GM19463 (cell line): ENCODE data around the gene DIP2C.

Experiments
- ATAC-seq: cut with Tn5 transposase; IDR thresholded peaks from one replicate; pipeline ENCODE4 v1.9.1; 2021; ENCODE audit warnings: mild to moderate bottlenecking, moderate library complexity; ENCODE audit not compliant: unreplicated experiment

The DIP2C gene

DNA sequence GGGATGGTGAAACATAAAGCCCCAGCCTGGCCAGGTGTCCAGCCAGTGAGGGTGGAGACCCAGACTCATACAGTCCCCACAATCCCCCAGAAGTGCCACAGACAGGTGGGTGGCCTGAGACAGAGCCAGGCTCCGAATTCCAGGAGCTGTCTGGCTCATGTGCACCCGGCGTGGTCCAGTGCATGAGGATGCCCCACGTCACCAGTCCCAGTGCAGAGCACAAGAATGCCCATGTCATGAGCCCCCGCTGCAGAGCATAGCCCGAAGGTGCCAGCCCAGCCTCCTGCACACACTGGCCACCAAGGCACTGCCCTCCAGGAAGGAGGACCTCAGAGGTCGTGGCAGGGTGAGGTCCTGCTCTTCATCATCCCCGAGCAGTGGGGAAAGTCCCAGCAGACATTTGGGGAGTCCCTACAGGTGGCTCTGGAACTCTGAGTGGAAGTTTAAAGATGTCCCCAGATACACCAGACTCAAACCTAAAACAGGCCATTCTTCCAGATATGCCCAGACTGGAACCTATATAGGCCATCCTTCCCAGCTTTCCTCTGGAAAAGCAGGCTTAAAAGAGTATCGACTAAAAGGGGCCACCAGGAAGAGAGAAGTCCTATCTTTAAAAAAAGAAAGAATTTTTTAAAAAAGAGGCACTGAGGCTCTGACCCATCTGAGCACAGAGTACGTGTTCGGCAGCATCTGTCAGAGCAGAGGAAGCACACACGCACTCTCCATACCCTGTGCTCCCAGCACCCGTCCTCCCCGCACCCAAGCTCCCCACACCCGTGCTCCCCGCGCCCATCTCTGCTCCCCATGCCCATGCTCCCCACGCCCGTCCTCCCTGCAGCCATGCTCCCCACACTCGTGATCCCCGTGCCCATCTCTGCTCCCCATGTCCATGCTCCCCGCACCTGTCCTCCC, 11.5 kb downstream of the DIP2C start:
- ATAC-seq: no peak

- no peak for ATAC-seq
These were observed 12.4 kb downstream of the DIP2C start for GRCh38 chr10:677038-677437.

DNA sequence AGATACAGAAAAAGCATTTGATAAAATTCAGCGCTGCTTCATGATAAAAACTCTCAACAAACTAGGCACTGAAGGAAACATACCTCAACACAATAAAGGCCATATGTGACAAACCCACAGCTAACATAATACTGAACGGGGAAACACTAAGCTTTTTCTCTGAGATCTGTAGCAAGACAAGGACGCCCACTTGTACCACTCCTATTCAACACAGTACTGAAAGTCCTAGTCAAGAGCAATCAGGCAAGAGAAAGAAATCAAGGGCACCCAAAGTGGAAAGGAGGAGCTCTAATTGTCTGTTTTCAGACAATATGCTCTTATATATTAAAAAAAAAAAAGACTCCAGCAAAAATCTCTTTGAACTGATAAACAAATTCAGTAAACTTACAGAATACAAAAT, 13.3 kb downstream of the DIP2C start:
- ATAC-seq: no peak

DNA sequence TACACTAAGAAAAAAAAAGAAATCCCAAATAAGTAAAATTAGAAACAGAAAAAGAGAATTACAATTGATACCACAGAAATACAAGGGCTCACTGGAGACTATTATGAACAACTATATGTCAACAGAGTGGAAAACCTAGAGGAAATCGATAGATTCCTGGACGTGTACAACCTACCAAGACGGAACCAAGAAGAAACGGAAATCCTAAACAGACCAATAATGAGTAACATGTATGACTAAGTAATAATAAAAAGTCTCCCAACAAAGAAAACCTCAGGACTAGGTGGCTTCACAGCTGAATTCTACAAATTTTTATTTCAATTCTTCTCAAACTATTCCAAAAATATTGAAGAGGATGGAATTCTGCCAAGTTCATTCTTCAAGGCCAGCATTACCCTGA, 13.9 kb downstream of the DIP2C start:
- no peak for ATAC-seq

DNA sequence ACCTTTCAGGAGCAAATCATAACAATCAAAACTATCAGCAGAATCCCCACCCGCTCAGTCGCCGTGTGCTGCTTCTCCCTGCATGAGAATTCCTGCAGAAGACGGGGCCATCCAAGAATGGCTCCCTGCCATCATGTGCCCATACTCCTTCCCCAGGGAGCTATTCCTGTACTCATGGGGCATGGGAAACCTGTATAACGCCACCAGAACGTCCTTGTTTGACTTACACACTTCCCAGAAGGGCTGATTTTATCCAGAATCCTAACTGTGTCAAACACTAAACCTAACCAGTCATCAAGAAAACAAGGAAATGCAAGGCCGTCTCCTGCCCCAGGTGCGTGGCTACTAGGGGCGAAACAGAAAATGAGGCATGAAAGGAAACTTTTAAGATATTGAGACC, 16.0 kb downstream of the DIP2C start:
- no peak for ATAC-seq

DNA sequence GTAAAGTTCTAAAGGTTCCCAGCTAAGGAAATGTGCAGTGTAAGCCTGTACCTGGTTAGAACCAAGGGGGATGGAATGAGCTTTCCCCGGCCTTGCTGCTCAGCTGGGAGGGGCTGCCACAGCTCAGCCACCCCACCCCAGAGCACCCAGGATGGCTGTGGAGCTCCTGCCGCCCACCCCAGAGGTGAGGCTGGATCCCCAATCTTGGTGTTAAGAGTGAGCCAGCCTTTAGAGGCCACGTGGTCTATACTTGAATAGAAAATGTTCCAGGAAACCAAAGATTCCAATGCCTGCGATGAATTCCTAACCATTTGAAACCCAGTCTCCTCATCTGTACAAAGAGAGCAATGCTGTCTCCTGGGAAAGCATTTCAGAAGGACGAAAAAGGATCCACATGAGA, 16.5 kb downstream of the DIP2C start:
- no peak for ATAC-seq

DNA sequence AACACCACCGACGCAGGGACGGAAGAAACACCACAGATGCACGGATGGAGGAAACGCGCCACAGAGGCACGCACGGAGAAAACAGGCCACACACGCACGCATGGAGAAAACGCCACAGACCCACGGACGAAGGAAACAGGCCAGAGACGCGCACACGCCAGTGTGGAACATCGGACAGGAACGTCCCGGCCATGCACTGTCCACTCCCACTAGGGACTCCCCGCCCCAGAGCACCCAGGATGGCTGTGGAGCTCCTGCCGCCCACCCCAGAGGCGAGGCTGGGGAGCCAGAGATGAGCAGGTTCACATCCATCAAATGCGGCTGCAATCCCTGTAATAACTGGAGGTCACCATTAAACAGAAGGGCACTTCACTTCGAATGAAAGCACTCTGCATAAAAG, 17.3 kb downstream of the DIP2C start:
- ATAC-seq: no peak

- no peak for ATAC-seq
These were observed 18.5 kb downstream of the DIP2C start for GRCh38 chr10:670990-671389.

- ATAC-seq: no peak
These were observed 19.4 kb downstream of the DIP2C start for GRCh38 chr10:670038-670437.

GRCh38 chr10:668786-669485, 20.5 kb downstream of the DIP2C start:
- ATAC-seq: no peak

DNA sequence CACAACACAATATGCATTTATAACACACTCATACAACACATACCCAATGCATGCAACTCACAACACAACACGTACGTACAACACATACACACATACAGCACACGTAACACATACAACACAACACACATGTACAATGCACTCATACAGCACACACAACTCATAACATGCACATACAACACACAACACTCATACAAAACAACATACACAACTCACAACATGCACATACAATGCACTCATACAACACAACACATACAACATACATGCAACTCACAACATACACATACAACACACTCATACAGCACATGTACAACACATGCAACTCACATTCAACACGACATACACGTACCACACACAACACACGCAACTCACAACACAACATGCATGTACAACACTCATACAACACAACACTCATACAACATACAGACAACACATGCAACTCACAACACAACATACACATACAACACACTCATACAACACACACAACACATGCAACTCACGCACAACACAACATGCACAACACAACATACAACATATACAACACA, 21.8 kb downstream of the DIP2C start:
- no peak for ATAC-seq

GRCh38 chr10:667096-667495, 22.4 kb downstream of the DIP2C start:
- no peak for ATAC-seq

GRCh38 chr10:666237-667012, 23.0 kb downstream of the DIP2C start:
- ATAC-seq: no peak

- no peak for ATAC-seq
These were observed 23.8 kb downstream of the DIP2C start for GRCh38 chr10:665579-666091.

GRCh38 chr10:664893-665292, 24.6 kb downstream of the DIP2C start:
- no peak for ATAC-seq

DNA sequence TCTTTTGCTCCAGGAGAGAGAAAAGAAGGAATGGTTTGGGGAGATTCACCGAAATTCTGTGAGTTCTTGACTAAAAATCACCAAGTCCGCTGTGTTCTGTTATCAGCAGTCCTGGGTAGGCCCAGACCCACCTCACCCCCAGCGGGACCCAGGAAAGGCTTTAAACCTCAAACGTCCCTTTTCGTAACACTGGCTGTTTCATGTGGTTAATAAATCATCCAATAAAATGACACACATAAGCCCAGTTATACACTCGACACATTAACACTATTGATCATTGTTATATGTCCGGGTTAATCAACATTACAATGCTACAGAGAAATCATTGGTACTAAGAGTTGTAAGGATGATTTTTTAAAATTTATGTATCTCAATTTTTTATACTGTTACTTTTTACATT, 25.2 kb downstream of the DIP2C start:
- no peak for ATAC-seq

DNA sequence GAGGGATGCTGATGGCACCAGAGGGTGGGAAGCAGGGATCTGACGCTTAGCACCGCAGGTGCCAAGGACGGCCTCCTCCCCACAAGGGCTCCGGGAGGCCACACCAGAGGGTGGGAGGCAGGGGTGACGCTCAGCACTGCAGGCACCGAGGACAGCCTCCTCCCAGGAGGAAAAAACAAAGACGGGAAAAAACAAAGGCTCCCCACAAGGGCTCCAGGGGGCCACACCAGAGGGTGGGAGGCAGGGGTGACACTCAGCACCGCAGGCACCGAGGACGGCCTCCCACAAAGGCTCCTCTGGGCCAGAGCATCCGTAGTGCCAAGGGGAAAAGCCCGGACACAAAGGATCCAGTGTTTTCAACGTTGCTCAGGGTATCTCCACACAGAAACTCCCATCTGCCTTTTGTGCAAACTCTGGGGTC, 25.6 kb downstream of the DIP2C start:
- ATAC-seq: no peak

- ATAC-seq: no peak
These were observed 26.1 kb downstream of the DIP2C start for GRCh38 chr10:663466-663751.

- ATAC-seq: no peak
These were observed 26.6 kb downstream of the DIP2C start for GRCh38 chr10:662686-663465.

- ATAC-seq: no peak
These were observed 27.3 kb downstream of the DIP2C start for GRCh38 chr10:662223-662605.
